NCI-H524 (cell line): Measurements from ENCODE around the gene RASA1.
"Not testable (repeated sequence)": the region's sequence is repeated elsewhere in the genome, so short reads cannot be mapped to it uniquely, and the experiment has no call there.

ENCODE experiments used
- DNase-seq, 2 experiments: peaks; one replicate each; lab custom pipeline; 2025; lab: John Stamatoyannopoulos, UW

The RASA1 gene

GRCh38 chr5:87282269-87282668 is 14.6 kb downstream of the RASA1 start:
- DNase-seq, result no peak

- not testable (repeated sequence) for DNase-seq
These were observed 19.6 kb downstream of the RASA1 start for GRCh38 chr5:87287266-87287665.

DNA sequence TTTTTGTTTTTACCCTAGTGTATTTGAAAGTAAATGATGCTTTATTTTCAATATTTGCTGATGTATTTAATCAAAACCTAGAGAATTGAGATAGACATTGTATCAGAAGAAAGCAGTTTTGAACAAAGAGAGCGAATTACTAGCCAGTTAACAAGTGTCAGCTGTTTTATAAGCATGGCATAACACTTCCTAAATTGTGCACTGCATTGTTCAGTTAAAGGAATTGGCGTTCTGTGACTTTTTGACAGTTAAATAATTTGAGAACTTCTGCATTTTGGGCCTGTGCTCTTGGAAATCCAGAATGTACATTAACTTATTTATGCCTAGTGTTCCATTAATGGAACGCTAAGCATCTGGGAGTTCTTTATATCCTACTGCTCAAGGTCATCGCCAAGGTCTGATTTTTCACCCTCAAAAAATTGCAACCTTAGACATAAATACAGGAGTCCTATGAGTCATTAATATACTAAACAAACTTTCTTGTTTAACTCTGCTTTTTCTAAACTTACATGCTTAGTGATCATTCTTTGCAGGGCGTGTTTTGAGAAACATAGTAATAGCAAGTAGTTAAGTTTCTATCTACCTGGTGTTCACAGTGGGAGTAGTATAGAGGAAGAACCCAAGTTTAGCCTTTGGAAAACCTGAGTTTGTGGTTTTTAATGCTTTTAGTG is 31.1 kb downstream of the RASA1 start:
- no peak for DNase-seq

DNA sequence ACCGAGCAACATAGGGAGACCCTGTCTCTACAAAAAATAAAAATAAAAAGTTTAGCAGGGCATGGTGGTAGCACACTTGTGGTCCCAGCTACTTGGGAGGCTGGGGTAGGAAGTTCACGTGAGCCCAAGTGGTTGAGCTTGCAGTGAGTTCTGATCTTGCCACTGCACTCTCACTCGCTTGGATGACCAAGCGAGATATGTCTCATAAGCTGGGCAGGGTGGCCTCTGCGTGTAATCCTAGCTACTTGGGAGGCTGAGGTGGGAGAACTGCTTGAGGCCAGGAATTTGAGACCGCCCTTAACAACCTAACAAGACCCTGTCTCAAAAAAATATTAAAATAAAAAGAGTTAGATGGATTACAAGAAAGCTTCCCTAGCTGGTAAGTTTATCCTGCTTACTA is 32.5 kb downstream of the RASA1 start:
- DNase-seq, result no peak

DNA sequence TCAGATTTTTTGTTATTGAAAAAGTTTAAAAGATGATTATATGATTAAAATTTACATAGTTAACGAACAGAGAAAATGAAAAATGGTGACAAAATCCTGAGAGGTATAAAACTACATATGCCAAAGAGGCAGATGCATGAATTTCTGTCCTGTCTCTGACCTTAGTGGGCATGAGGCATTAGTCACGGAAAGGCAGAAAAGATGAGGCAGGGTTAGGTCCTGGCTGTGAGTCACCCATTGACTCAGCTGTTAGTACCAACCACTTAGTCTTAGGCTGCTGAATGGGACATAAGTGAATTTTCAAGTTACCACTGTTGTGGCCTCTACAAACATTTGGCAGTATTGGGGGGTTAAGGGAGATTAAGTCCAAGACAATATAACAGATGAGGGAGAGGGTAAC is 33.1 kb downstream of the RASA1 start:
- no peak for DNase-seq

- no peak for DNase-seq
These were observed 34.4 kb downstream of the RASA1 start for GRCh38 chr5:87302061-87302460.

DNA sequence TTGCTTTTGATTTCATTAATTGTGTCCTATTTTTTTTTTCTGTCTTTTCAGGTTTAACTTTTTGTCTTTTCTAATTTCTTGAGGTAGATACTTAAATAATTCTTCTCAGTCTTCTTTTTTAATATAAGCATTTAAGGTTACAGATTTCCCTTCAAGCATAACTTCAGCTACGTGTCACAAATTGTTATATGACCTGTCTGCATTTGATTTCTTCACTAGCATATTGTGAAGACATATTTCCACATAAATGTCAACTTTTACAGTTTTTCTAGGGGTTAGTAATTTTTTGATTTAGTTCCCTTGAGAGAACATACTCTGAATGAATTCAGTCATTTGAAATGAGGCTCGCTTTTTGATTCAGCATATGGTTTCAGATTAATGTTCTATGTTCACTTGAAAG is 35.6 kb downstream of the RASA1 start:
- DNase-seq, result no peak

DNA sequence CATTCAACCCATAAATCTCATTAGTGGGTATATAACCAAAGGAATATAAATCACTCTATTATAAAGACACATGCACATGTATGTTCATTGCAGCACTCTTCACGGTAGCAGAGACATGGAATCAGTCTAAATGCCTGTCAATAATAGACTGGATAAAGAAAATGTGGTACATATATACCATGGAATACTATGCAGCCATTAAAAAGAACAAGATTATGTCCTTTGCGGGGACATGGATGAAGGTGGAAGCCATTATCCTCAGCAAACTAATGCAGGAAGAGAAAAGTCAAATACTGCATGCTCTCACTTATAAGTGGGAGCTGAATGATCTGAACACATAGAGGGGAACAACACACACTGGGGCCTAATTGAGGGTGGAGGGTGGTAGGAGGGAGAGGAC is 38.4 kb downstream of the RASA1 start:
- not testable (repeated sequence) for DNase-seq

GRCh38 chr5:87307796-87308423 is 40.2 kb downstream of the RASA1 start:
- DNase-seq, result no peak

- no peak for DNase-seq
These were observed 44.0 kb downstream of the RASA1 start for GRCh38 chr5:87311405-87312279.

DNA sequence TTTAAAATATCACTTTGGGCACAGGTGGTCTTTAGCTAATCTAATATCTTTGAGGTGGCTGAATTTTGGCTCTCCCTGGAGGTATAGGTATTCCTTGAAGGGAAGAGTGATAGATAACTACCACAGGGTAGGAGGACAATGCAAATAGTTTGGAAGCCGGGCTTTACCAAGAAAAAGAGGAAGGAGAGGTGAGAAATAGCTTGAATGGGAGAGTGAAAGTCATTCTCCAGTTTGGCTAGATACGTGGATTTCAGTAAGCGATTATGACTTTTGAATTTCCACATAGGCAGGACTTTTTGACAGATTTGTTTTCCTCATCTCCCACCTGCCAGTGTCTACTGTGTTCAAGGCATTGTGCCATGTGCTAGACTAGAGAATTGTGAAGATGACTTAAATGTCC is 45.5 kb downstream of the RASA1 start:
- DNase-seq, result no peak

DNA sequence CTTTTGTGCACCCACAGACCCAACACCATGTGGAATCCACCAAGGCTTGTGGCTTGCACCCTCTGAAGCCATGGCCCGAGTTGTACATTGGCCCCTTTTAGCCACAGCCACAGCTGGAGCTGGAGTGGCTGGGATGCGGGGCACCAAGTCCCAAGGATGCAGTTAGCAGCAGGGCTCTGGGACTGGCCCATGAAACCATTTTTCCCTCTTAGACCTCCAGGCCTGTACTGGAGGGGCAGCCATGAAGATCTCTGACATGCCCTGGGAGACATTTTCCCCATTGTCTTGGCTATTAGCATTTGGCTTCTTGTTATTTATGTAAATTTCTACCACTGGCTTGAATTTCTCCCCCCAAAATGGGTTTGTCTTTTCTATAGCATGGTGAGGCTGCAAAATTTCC is 51.8 kb downstream of the RASA1 start:
- no peak for DNase-seq

GRCh38 chr5:87321605-87322004 is 53.9 kb downstream of the RASA1 start:
- no peak for DNase-seq

- DNase-seq, result no peak
These were observed 54.7 kb downstream of the RASA1 start for GRCh38 chr5:87322381-87322780.

DNA sequence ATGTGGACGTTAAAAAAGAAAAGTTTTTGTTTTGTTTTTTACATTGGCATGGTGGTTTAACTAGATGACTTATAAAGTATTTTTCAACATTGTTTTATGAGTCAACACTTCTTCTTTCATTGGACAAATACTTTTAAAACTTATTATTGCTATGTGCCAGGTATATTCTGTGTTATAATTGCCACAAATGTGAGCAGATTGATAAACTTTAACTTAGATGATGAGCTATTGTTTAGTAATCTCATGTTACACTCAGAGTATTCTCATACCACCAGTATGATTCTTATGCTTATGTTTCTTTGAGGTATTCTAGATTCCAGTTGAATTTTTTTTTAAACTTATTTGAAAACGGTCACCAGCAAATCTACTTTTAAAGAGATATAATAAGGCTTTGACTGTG is 60.3 kb downstream of the RASA1 start:
- DNase-seq, result no peak

DNA sequence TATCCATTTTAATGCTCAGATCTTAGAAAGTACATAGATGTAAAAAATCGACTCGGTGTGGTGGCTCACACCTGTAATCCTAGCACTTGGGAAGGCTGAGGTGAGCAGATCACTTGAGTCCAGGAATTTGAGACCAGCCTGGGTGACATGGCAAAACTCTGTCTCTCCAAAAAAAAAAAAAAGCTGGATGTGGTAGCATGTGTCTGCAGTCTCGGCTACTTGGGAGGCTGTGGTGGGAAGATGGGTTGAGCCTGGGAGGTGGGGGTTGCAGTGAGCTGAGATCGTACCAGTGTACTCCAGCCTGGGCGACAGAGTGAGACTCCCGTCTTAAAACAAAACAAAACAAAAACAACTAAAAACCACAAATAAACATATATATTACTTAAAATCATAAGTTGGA is 61.4 kb downstream of the RASA1 start:
- DNase-seq, result no peak

DNA sequence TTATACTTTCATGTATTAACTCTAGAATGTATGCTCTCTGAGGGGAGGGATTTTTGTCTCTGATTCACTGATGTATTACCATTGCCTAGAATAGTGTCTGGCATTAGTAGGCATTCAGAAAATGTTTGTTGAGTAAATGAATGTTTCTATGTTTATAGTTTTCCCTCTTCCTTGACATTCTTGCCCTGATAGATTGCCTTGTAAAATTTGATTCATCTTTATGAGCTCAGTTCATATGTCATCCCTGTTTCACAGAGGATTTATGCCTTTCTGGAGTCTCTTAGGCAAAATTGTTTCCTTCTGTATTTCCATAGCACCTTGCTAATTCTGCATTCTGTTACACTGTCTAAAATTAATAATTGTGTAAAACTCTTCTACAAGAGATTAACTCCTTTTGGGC is 72.3 kb downstream of the RASA1 start:
- DNase-seq, result no peak

- no peak for DNase-seq
These were observed 73.0 kb downstream of the RASA1 start for GRCh38 chr5:87340716-87341115.

DNA sequence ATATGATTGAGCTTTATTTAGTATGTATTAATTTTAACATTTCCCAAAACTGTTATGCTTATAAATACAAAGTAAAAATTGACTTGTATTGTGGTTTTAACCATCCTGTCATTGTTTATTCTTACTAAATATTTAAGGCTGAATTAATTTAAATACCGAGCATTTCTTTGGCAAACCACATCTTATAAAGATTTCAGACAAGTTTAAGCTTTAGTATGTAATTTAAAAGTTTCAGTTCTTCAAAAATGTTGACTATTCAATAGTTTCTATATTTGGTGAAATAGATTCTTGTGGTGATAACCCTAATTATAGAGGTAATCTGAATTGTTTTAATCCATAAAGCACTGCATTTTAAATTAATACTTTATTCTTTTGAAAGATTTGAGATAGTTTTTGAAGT is 79.6 kb downstream of the RASA1 start:
- no peak for DNase-seq

GRCh38 chr5:87347841-87348240 is 80.2 kb downstream of the RASA1 start:
- no peak for DNase-seq

DNA sequence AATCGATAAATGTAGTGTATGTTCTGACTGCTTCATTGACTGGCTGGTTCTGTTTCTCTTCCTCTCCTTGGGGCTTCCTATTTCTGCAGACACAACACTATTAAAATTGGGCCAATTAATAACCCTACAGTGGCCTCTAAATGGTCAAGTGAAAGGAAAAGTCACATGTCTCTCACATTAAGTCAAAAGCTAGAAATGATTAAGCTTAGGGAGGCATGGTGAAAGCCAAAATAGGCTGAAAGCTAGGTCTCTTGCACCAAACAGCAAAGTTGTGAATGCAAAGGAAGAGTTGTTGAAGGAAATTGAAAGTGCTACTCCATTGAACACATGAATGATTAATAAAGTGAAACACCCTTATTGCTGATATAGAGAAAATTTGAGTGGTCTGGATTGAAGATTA is 86.8 kb downstream of the RASA1 start:
- DNase-seq, result no peak

- DNase-seq, result no peak
These were observed 91.4 kb downstream of the RASA1 start for GRCh38 chr5:87359106-87359505.

GRCh38 chr5:87360132-87360531 is 92.4 kb downstream of the RASA1 start:
- no peak for DNase-seq
